Vagina (tissue), 2 donors: Measurements from ENCODE around the gene DACH1. TPM values are rescaled to one million over a fixed set of nuclear protein-coding genes. Genes with fewer than 3 reads are reported as not detected.
"Not testable (repeated sequence)": the region's sequence is repeated elsewhere in the genome, so short reads cannot be mapped to it uniquely, and the experiment has no call there.

Experiments used
- DNase-seq, 2 donors: peaks; one replicate each; pipeline ENCODE4 v3.0.0-alpha.2; 2017; ENCODE audit errors: extremely low spot score in 2 of 2
- H3K27ac ChIP-seq: fragments of 200-600 bp; sonication (generic); one replicate; pipeline ENCODE4 v1.5.1; 2019
- H3K27me3 ChIP-seq: fragments of 200-600 bp; sonication (generic); one replicate; pipeline ENCODE4 v1.5.1; 2019
- H3K36me3 ChIP-seq, 2 donors: fragments of 200-600 bp; sonication (generic); one replicate each; pipeline ENCODE4 v1.5.1; 2017 to 2019
- H3K4me1 ChIP-seq: fragments of 200-600 bp; sonication (generic); one replicate; pipeline ENCODE4 v1.5.1; 2019
- H3K4me3 ChIP-seq, 2 donors: fragments of 200-600 bp; sonication (generic); 1 replicate in 1 of 2; 2 replicates in 1 of 2; pipeline ENCODE4 v1.5.1; 2016 to 2019
- H3K9me3 ChIP-seq: fragments of 200-600 bp; sonication (generic); one replicate; pipeline ENCODE4 v1.5.1; 2019
- CTCF ChIP-seq, 3 experiments: fragments of 450-650 bp in 2 of 3; fragments of 200-600 bp in 1 of 3; sonication (generic) in 1 of 3; IDR thresholded peaks; one replicate each; pipeline ENCODE4 v1.5.1; 2017 to 2019; ENCODE audit warnings: antibody characterized with exemption in 3 of 3, mild to moderate bottlenecking in 2 of 3, moderate library complexity in 2 of 3
- POLR2A ChIP-seq, 2 donors: fragments of 450-650 bp; IDR thresholded peaks; one replicate each; pipeline ENCODE4 v1.6.1; 2017; ENCODE audit warnings: antibody characterized with exemption in 2 of 2, mild to moderate bottlenecking in 2 of 2, moderate library complexity in 2 of 2
- POLR2AphosphoS5 ChIP-seq, 2 donors: sonication (generic); formaldehyde crosslinking; IDR thresholded peaks; one replicate each; pipeline ENCODE4 v1.9.0; 2017; ENCODE audit warnings: antibody characterized with exemption in 2 of 2, mild to moderate bottlenecking in 2 of 2, low read depth in 1 of 2; ENCODE audit not compliant: insufficient read depth in 1 of 2
- intact Hi-C: fragments of 100-400 bp; cut with DNase I; formaldehyde crosslinking; loops from one replicate; pipeline ENCODE4 v1.15.1; 2023
- total RNA-seq: library from RNA; depleted of rRNA; stranded (reverse); fragments of >200 nt; gene quantifications from one replicate; pipeline ENCODE4 v1.2.3, GENCODE V29; 2016

Gene DACH1
- total RNA-seq, 1 donor from 2014 or later, result 7.9 TPM

GRCh38 chr13:71787414-71787813, 79.6 kb downstream of the DACH1 start:
- H3K4me1 ChIP-seq, result no peaks in the 10 kb centered on the region
- H3K4me3 ChIP-seq, result no peak overlapping the region
- no peaks in the 10 kb centered on the region for H3K27me3 ChIP-seq
- TF ChIP-seq CTCF (IDR thresholded peaks at IDR 0.05), result no peak
- no peak for TF ChIP-seq POLR2A (IDR thresholded peaks at IDR 0.05)
- no peak for TF ChIP-seq POLR2AphosphoS5 (IDR thresholded peaks at IDR 0.05; ENCODE audit: insufficient read depth in 1 of 2, low read depth in 1 of 2)
- no peaks in the 10 kb centered on the region for H3K36me3 ChIP-seq
- intact Hi-C loops, result no loop called here
- H3K9me3 ChIP-seq, result no peaks in the 10 kb centered on the region
- no peak for DNase-seq
- no peak overlapping the region for H3K27ac ChIP-seq

GRCh38 chr13:71786875-71787274, 80.1 kb downstream of the DACH1 start:
- no peak for DNase-seq
- H3K4me1 ChIP-seq, result no peaks in the 10 kb centered on the region
- no peaks in the 10 kb centered on the region for H3K36me3 ChIP-seq
- no peaks in the 10 kb centered on the region for H3K9me3 ChIP-seq
- no peak overlapping the region for H3K27ac ChIP-seq
- no peak overlapping the region for H3K4me3 ChIP-seq
- no peaks in the 10 kb centered on the region for H3K27me3 ChIP-seq
- intact Hi-C loops, result no loop called here
- TF ChIP-seq POLR2AphosphoS5 (IDR thresholded peaks at IDR 0.05; ENCODE audit: insufficient read depth in 1 of 2, low read depth in 1 of 2), result no peak
- no peak for TF ChIP-seq CTCF (IDR thresholded peaks at IDR 0.05)
- no peak for TF ChIP-seq POLR2A (IDR thresholded peaks at IDR 0.05)

DNA sequence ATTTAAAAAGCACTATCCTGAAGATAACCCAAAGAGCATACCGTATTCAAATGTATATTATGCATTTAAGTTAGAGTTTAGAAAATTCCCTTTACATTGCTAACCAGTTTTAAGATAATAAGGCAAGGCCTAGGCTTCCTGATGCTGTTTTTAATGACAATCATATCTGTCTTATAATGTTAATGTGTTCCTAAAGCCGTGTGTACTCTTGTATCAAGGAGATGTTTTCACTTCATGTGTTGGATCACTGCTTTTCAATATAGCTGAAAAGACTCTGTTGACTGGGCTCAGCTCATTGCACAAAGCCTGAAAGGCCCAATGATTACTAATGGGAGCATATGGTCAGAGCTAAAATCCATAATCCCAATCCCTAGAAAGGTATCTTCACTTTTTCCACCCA, 81.6 kb downstream of the DACH1 start:
- no peaks in the 10 kb centered on the region for H3K4me1 ChIP-seq
- no peak overlapping the region for H3K27ac ChIP-seq
- no peak overlapping the region for H3K4me3 ChIP-seq
- no peak for TF ChIP-seq CTCF (IDR thresholded peaks at IDR 0.05)
- TF ChIP-seq POLR2A (IDR thresholded peaks at IDR 0.05), result no peak
- no peak for TF ChIP-seq POLR2AphosphoS5 (IDR thresholded peaks at IDR 0.05; ENCODE audit: insufficient read depth in 1 of 2, low read depth in 1 of 2)
- H3K9me3 ChIP-seq, result no peaks in the 10 kb centered on the region
- no peaks in the 10 kb centered on the region for H3K36me3 ChIP-seq
- intact Hi-C loops, result no loop called here
- no peaks in the 10 kb centered on the region for H3K27me3 ChIP-seq
- no peak for DNase-seq

DNA sequence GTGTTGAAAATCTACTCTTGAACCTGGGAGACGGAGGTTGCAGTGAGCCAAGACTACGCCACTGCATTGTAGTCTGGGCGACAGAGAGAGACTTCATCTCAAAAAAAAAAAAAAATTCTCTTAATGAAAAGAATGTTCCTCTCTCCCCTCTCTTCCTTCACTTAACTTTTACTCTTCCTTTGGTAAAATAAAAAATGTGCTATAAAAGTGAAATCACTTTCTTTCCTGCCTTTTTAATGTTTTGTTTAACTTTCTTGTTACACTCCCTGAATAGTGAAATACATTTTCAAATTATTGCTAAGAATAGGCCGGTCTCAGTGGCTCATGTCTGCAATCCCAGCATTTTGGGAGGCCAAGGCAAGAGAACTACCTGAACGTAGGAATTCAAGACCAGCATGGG, 86.5 kb downstream of the DACH1 start:
- no peak overlapping the region for H3K27ac ChIP-seq
- intact Hi-C loops, result no loop called here
- no peaks in the 10 kb centered on the region for H3K36me3 ChIP-seq
- no peaks in the 10 kb centered on the region for H3K4me1 ChIP-seq
- no peaks in the 10 kb centered on the region for H3K9me3 ChIP-seq
- no peak overlapping the region for H3K4me3 ChIP-seq
- TF ChIP-seq CTCF (IDR thresholded peaks at IDR 0.05) (no peak), POLR2A (IDR thresholded peaks at IDR 0.05) (no peak), POLR2AphosphoS5 (IDR thresholded peaks at IDR 0.05; ENCODE audit: insufficient read depth in 1 of 2, low read depth in 1 of 2) (no peak)
- DNase-seq, result no peak
- H3K27me3 ChIP-seq, result no peaks in the 10 kb centered on the region

- H3K36me3 ChIP-seq, H3K4me3 ChIP-seq, H3K9me3 ChIP-seq, intact Hi-C loops, H3K27ac ChIP-seq, H3K27me3 ChIP-seq, H3K4me1 ChIP-seq, DNase-seq: not testable (repeated sequence)
Observed at GRCh38 chr13:71778998-71779397, 88.0 kb downstream of the DACH1 start.

DNA sequence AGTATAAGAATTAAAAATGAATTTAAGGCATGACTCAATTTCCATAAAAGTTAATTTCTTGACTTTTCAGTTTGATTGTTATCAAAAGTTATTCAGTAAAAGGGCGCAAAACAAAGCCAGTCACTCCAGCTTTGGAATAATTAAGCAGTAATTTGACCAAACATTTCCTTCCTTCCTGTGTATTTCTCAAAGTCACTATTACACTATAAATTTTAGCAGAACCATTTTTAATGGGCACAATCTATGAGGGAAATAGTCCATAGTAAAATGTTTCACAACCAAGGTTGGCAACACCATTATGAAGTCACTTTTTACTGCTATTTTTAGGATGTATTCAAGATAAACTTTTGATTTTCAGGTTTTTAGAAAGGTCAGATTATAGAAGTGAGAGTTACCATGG, 91.0 kb downstream of the DACH1 start:
- intact Hi-C loops, result no loop called here
- Histone ChIP-seq H3K4me1 (no peaks in the 10 kb centered on the region), H3K4me3 (no peak overlapping the region), H3K27ac (no peak overlapping the region), H3K9me3 (no peaks in the 10 kb centered on the region), H3K27me3 (no peaks in the 10 kb centered on the region), H3K36me3 (no peaks in the 10 kb centered on the region)
- TF ChIP-seq POLR2A (IDR thresholded peaks at IDR 0.05), result no peak
- TF ChIP-seq POLR2AphosphoS5 (IDR thresholded peaks at IDR 0.05; ENCODE audit: insufficient read depth in 1 of 2, low read depth in 1 of 2), result no peak
- no peak for TF ChIP-seq CTCF (IDR thresholded peaks at IDR 0.05)
- DNase-seq, result no peak
